Measurements from ENCODE around the gene BHLHE23. TPM values are rescaled to one million over a fixed set of nuclear protein-coding genes. Genes with fewer than 3 reads are reported as not detected.

The BHLHE23 gene
- total and polyA plus RNA-seq, 3 experiments from 2014 or later, result not detected

GRCh38 chr20:63011798-63012197 is 5.0 kb upstream of the BHLHE23 start:
- Histone ChIP-seq H3K9me3 (ENCODE audit: low read length) (no peaks in the 10 kb centered on the region), H3K4me3 (ENCODE audit: low read length) (no peak overlapping the region), H3K27me3 (ENCODE audit: insufficient read depth, low read length, poor library complexity, severe bottlenecking) (peaks cover 32% of the 10 kb centered on the region), H3K4me1 (ENCODE audit: insufficient read depth, low read length) (peaks cover 27% of the 10 kb centered on the region), H3K27ac (ENCODE audit: low read depth, low read length) (no peak overlapping the region), H3K36me3 (ENCODE audit: insufficient read depth, low read length) (no peaks in the 10 kb centered on the region)
- Mint-ChIP-seq H3K27ac (no peak overlapping the region), H3K4me3 (peak overlapping the region in 1 of 7 donors; percentile 3), H3K9me3 (peaks cover 2 to 20% (median 11%) of the 10 kb centered on the region in 5 donors), H3K4me1 (peaks cover 10 to 30% (median 17%) of the 10 kb centered on the region in 3 donors), H3K36me3 (peaks cover 2 to 16% (median 3%) of the 10 kb centered on the region in 3 donors), H3K27me3 (peaks cover 37 to 52% of the 10 kb centered on the region in 2 donors)
- CTCF ChIA-PET, result interaction anchor here (0.6 to 1.6 kb wide), 3 partner anchors 39 to 342 kb away, joined by 3 to 6 read pairs (median 3); no protein-coding TSS in a partner anchor
- DNase-seq, result no peak
- POLR2A ChIA-PET, result no interaction called here

GRCh38 chr20:63009988-63010769 is 3.4 kb upstream of the BHLHE23 start:
- Mint-ChIP-seq H3K36me3 (peaks cover 2 to 16% (median 3%) of the 10 kb centered on the region in 3 donors), H3K4me1 (peaks cover 10 to 36% (median 17%) of the 10 kb centered on the region in 3 donors), H3K9me3 (peaks cover 2 to 20% (median 11%) of the 10 kb centered on the region in 5 donors), H3K27ac (peak overlapping the region in 6 of 8 donors; percentile 86 to 94 (median 92)), H3K27me3 (peaks cover 35 to 52% of the 10 kb centered on the region in 2 donors), H3K4me3 (peak overlapping the region; percentile 15 to 95 (median 90))
- POLR2A ChIA-PET, result interaction anchor here (0.6 kb wide), 1 partner anchor 205 kb away, joined by 3 read pairs; no protein-coding TSS in a partner anchor
- Histone ChIP-seq H3K36me3 (ENCODE audit: insufficient read depth, low read length) (no peaks in the 10 kb centered on the region), H3K9me3 (ENCODE audit: low read length) (no peaks in the 10 kb centered on the region), H3K4me1 (ENCODE audit: insufficient read depth, low read length) (peaks cover 27% of the 10 kb centered on the region), H3K4me3 (ENCODE audit: low read length) (peak overlapping the region; percentile 69), H3K27ac (ENCODE audit: low read depth, low read length) (no peak overlapping the region), H3K27me3 (ENCODE audit: insufficient read depth, low read length, poor library complexity, severe bottlenecking) (peaks cover 40% of the 10 kb centered on the region)
- CTCF ChIA-PET, result interaction anchor here (1.0 to 3.6 kb wide), 12 partner anchors 9 to 144 kb away, joined by 3 to 18 read pairs (median 6); no protein-coding TSS in a partner anchor
- DNase-seq, result peak; percentile 58 to 86 (median 75)

GRCh38 chr20:63009045-63009961 is 2.5 kb upstream of the BHLHE23 start:
- DNase-seq, result peak; percentile 75 to 86 (median 78)
- H3K27ac Mint-ChIP-seq, result peak overlapping the region in 5 of 8 donors; percentile 5 to 94 (median 90)
- H3K9me3 Mint-ChIP-seq, result peaks cover 2 to 18% (median 11%) of the 10 kb centered on the region in 5 donors
- H3K4me1 Mint-ChIP-seq, result peaks cover 14 to 40% (median 21%) of the 10 kb centered on the region in 3 donors
- H3K27me3 Mint-ChIP-seq, result peaks cover 39 to 48% of the 10 kb centered on the region in 2 donors
- CTCF ChIA-PET, result interaction anchor here (0.7 to 3.6 kb wide), 28 partner anchors 10 to 510 kb away, joined by 3 to 18 read pairs (median 4); no protein-coding TSS in a partner anchor
- peaks cover 49% of the 10 kb centered on the region for H3K27me3 ChIP-seq (ENCODE audit: insufficient read depth, low read length, poor library complexity, severe bottlenecking)
- H3K4me3 ChIP-seq (ENCODE audit: low read length), result peak overlapping the region; percentile 34
- no peaks in the 10 kb centered on the region for H3K36me3 ChIP-seq (ENCODE audit: insufficient read depth, low read length)
- H3K4me3 Mint-ChIP-seq, result peak overlapping the region in 6 of 7 donors; percentile 3 to 95 (median 90)
- peaks cover 2 to 15% (median 3%) of the 10 kb centered on the region in 3 donors for H3K36me3 Mint-ChIP-seq
- no peaks in the 10 kb centered on the region for H3K9me3 ChIP-seq (ENCODE audit: low read length)
- no peak overlapping the region for H3K27ac ChIP-seq (ENCODE audit: low read depth, low read length)
- peaks cover 27% of the 10 kb centered on the region for H3K4me1 ChIP-seq (ENCODE audit: insufficient read depth, low read length)
- POLR2A ChIA-PET, result interaction anchor here (0.6 to 1.1 kb wide), 3 partner anchors 31 to 206 kb away, joined by 3 to 4 read pairs (median 3); no protein-coding TSS in a partner anchor

- no peaks in the 10 kb centered on the region for H3K36me3 ChIP-seq (ENCODE audit: insufficient read depth, low read length)
- peaks cover 52% of the 10 kb centered on the region for H3K27me3 ChIP-seq (ENCODE audit: insufficient read depth, low read length, poor library complexity, severe bottlenecking)
- Mint-ChIP-seq H3K27me3 (peaks cover 33 to 48% of the 10 kb centered on the region in 2 donors), H3K27ac (peak overlapping the region in 2 of 8 donors; percentile 68 to 76), H3K36me3 (peaks cover 2 to 11% (median 3%) of the 10 kb centered on the region in 3 donors), H3K4me3 (peak overlapping the region in 4 of 7 donors; percentile 3 to 70 (median 26)), H3K9me3 (peaks cover 2 to 12% (median 9%) of the 10 kb centered on the region in 5 donors), H3K4me1 (peaks cover 15 to 43% (median 22%) of the 10 kb centered on the region in 3 donors)
- no peak for DNase-seq
- CTCF ChIA-PET, result interaction anchor here (0.7 to 3.6 kb wide), 27 partner anchors 10 to 509 kb away, joined by 3 to 18 read pairs (median 5); no protein-coding TSS in a partner anchor
- POLR2A ChIA-PET, result interaction anchor here (1.1 kb wide), 1 partner anchor 31 kb away, joined by 4 read pairs; no protein-coding TSS in a partner anchor
- H3K27ac ChIP-seq (ENCODE audit: low read depth, low read length), result no peak overlapping the region
- peaks cover 27% of the 10 kb centered on the region for H3K4me1 ChIP-seq (ENCODE audit: insufficient read depth, low read length)
- H3K4me3 ChIP-seq (ENCODE audit: low read length), result no peak overlapping the region
- no peaks in the 10 kb centered on the region for H3K9me3 ChIP-seq (ENCODE audit: low read length)
Observed at GRCh38 chr20:63008541-63009044, 1.8 kb upstream of the BHLHE23 start.

- Mint-ChIP-seq H3K9me3 (peaks cover 0 to 5% (median 2%) of the 10 kb centered on the region in 5 donors), H3K4me1 (peaks cover 15 to 43% (median 22%) of the 10 kb centered on the region in 3 donors), H3K27me3 (peaks cover 32 to 48% of the 10 kb centered on the region in 2 donors), H3K4me3 (peak overlapping the region in 4 of 7 donors; percentile 32 to 81 (median 56)), H3K36me3 (peaks cover 0 to 6% (median 3%) of the 10 kb centered on the region in 3 donors), H3K27ac (no peak overlapping the region)
- Histone ChIP-seq H3K9me3 (ENCODE audit: low read length) (no peaks in the 10 kb centered on the region), H3K36me3 (ENCODE audit: insufficient read depth, low read length) (no peaks in the 10 kb centered on the region), H3K27me3 (ENCODE audit: insufficient read depth, low read length, poor library complexity, severe bottlenecking) (peaks cover 58% of the 10 kb centered on the region), H3K4me3 (ENCODE audit: low read length) (no peak overlapping the region), H3K4me1 (ENCODE audit: insufficient read depth, low read length) (peaks cover 27% of the 10 kb centered on the region), H3K27ac (ENCODE audit: low read depth, low read length) (no peak overlapping the region)
- DNase-seq, result no peak
- ChIA-PET CTCF (interaction anchor here (1.2 to 3.6 kb wide), 10 partner anchors 17 to 200 kb away, joined by 3 to 18 read pairs (median 6); no protein-coding TSS in a partner anchor), POLR2A (no interaction called here)
Observed at GRCh38 chr20:63007646-63008488, 1.1 kb upstream of the BHLHE23 start.

GRCh38 chr20:63007360-63007645 is 539 bp upstream of the BHLHE23 start:
- CTCF ChIA-PET, result interaction anchor here (1.2 to 3.6 kb wide), 5 partner anchors 16 to 107 kb away, joined by 3 to 18 read pairs (median 4); no protein-coding TSS in a partner anchor
- Histone ChIP-seq H3K27me3 (ENCODE audit: insufficient read depth, low read length, poor library complexity, severe bottlenecking) (peaks cover 58% of the 10 kb centered on the region), H3K4me3 (ENCODE audit: low read length) (no peak overlapping the region), H3K9me3 (ENCODE audit: low read length) (no peaks in the 10 kb centered on the region), H3K36me3 (ENCODE audit: insufficient read depth, low read length) (no peaks in the 10 kb centered on the region), H3K4me1 (ENCODE audit: insufficient read depth, low read length) (peaks cover 27% of the 10 kb centered on the region), H3K27ac (ENCODE audit: low read depth, low read length) (no peak overlapping the region)
- peak in 1 of 5 donors; percentile 11 for DNase-seq
- H3K4me1 Mint-ChIP-seq, result peaks cover 15 to 43% (median 22%) of the 10 kb centered on the region in 3 donors
- H3K4me3 Mint-ChIP-seq, result no peak overlapping the region
- no peak overlapping the region for H3K27ac Mint-ChIP-seq
- POLR2A ChIA-PET, result no interaction called here
- H3K27me3 Mint-ChIP-seq, result peaks cover 36 to 48% of the 10 kb centered on the region in 2 donors
- peaks cover 0 to 3% (median under 1%) of the 10 kb centered on the region in 3 donors for H3K36me3 Mint-ChIP-seq
- peaks cover 0 to 2% (median 0%) of the 10 kb centered on the region in 5 donors for H3K9me3 Mint-ChIP-seq
